Measurements from ENCODE around the gene C19orf12.

The C19orf12 gene

GRCh38 chr19:29714953-29715700, at the start of gene C19orf12:
Gene C19orf12, minus strand, starts transcription at chr19:29715261. Its CDS starts 6,848 bp downstream, at chr19:29708413.
- no peak for DNase-seq (ENCODE audit: low read depth)

- no peak for DNase-seq (ENCODE audit: low read depth)
Observed at GRCh38 chr19:29764361-29764760, 49.3 kb upstream of the C19orf12 start.

- no peak for DNase-seq (ENCODE audit: low read depth)
Observed at GRCh38 chr19:29763196-29763595, 48.1 kb upstream of the C19orf12 start.

- DNase-seq (ENCODE audit: low read depth): no peak
Observed at GRCh38 chr19:29761575-29762232, 46.6 kb upstream of the C19orf12 start.

GRCh38 chr19:29760752-29761502, 45.9 kb upstream of the C19orf12 start:
- DNase-seq (ENCODE audit: low read depth): no peak

DNA sequence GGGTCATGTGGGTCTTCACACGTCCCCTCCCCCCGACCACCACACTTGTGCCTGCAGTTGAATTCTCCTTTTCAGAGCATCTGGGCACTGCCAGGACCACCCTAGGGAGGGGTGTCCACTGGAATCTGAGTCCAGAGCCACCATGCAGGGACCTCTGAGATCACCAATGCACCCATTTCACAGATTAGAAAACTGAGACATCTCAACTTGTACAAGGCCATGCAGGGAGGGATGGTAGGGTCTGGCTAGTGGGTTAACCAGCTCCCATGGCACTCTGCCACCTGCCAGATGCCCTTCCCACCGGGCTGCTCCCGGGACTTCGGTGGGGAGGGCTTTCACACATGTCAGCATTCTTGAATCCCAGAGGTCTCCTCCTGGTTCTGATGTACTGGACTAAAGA, 44.3 kb upstream of the C19orf12 start:
- no peak for DNase-seq (ENCODE audit: low read depth)

- no peak for DNase-seq (ENCODE audit: low read depth)
Observed at GRCh38 chr19:29758863-29759262, 43.8 kb upstream of the C19orf12 start.

GRCh38 chr19:29757551-29757950, 42.5 kb upstream of the C19orf12 start:
- DNase-seq (ENCODE audit: low read depth): no peak

GRCh38 chr19:29753934-29754305, 38.9 kb upstream of the C19orf12 start:
- DNase-seq (ENCODE audit: low read depth): no peak

- DNase-seq (ENCODE audit: low read depth): no peak
Observed at GRCh38 chr19:29753190-29753933, 38.3 kb upstream of the C19orf12 start.

- DNase-seq (ENCODE audit: low read depth): no peak
Observed at GRCh38 chr19:29752450-29753025, 37.5 kb upstream of the C19orf12 start.

DNA sequence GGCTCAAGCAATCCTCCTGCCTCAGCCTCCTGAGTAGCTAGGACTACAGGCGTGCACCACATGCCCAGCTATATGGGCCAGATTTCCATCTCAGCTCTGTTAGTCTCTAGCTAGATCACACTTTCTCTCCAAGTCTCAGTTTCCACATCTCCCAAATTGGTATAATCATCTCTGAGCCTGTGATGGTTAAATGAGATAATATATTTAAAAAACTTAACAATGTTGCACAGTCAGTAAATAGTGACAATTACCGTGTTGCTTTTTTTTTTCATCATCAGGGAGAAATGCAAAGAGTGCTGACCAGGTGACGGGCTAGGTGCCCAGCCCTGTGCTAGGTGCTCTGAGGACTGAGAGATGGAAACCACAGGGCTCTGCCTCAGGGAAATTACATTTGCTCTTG, 36.9 kb upstream of the C19orf12 start:
- DNase-seq (ENCODE audit: low read depth): no peak

DNA sequence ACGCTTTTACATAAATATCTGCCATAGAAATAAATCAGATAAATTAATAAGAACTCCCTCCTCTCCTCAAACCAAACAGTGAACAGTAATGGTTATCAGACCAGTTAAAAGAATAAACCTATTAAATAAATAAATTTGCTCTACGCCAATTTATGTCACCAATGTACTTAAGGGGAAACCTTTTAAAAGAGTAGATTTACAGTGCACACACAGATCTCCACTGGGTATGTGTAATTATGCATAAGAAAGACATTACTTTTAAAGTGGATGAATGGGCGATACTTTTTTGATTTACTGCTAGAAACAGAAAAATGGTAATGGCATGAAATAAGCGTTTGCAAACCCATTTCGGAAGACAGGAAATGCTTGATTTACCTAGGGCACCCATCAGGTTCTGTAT, 34.9 kb upstream of the C19orf12 start:
- DNase-seq (ENCODE audit: low read depth): no peak

- DNase-seq (ENCODE audit: low read depth): no peak
Observed at GRCh38 chr19:29748996-29749849, 34.2 kb upstream of the C19orf12 start.

DNA sequence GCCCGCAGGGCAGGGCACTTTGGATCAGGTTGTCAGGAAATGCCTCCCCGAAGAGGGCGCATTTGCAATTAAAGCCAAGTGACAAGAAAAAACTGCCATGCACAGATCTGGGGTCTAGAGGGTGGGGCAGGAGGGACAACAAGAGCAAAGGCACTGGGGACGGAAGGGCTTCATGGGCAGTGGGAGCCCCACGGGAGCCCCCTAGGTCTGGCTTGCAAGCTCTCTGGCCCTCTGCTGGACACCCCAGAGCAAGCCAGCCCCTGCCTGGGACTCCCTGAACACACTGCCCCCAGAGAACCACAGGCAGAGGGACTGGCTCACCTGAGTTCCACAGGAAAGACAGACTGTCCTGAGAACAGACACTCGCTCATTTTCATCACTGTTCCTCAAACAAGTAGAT, 30.2 kb upstream of the C19orf12 start:
- DNase-seq (ENCODE audit: low read depth): no peak

- no peak for DNase-seq (ENCODE audit: low read depth)
Observed at GRCh38 chr19:29743681-29744080, 28.6 kb upstream of the C19orf12 start.

DNA sequence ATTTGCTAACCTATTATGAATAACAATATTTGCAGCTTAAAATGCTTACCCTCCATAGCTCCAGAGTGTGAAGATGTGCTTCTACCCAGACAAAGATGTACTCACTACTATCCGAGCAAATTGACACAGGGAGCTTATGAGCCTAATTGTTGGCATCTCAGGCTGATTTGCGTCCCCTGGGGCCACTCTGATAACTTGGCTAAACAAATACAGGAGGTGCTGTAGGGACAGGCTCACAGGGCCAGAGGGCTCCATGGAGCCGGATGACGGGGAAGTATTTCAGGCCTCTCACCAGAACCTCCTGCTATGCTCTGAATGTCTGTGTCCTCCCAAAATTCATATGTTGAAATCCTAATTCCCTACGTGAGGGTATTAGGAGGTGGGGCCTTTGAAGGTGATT, 26.7 kb upstream of the C19orf12 start:
- DNase-seq (ENCODE audit: low read depth): no peak

DNA sequence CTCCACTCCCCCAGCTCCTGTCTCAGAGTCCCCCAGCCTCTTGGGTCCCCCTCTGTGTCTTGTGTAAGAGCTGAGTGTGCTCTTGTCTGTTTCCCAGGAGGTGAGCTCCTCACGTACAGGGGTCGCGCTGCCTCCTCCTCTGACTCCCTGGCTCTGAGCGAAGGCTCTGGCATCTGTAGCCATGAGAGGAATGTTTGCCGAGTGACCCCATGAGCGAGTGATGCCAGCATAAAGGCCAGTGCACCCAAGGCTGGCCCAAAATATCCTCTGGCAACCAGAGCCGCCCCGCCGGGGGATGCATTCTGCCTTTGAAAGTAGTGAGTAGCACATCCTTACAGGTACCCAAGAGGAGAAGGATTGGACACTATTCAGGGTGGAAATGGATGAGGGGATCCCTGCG, 26.2 kb upstream of the C19orf12 start:
- DNase-seq (ENCODE audit: low read depth): no peak

DNA sequence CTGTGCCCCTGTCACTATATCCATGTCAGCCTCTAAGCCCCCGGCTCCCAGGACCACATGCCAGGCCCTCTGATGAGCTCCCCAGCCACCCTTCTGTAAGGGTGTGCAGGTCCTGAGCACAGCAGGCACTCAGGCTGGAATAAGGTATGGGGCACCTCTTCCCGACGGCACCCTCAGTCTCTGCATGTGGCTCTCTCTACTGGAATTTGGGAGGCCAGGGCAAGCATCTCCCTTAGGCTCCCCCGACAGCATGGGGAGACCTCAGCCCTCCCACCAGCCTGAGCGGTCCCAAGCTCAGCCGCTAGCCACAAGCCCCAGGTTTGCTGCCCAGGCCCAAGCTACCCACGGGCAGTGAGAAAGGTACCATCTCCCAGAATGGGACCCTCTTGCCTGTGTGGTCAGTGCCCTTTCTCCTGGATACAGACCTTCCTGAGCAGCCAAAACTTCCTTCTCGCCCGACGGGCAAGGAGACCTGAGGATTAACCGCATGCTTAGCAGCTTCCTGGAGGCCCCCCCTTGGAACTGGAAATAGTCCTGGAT, 22.5 kb upstream of the C19orf12 start:
- no peak for DNase-seq (ENCODE audit: low read depth)

- no peak for DNase-seq (ENCODE audit: low read depth)
Observed at GRCh38 chr19:29735829-29736228, 20.8 kb upstream of the C19orf12 start.
